CD4-positive, alpha-beta T cell treated with Interleukin-10 for 1 hour (primary cell): Measurements from ENCODE around the gene MDN1.
"Not testable (repeated sequence)": the region's sequence is repeated elsewhere in the genome, so short reads cannot be mapped to it uniquely, and the experiment has no call there.

Source experiments
- DNase-seq: peaks from one replicate; pipeline ENCODE4 v3.0.0-alpha.2; 2020

MDN1 gene, protein sequence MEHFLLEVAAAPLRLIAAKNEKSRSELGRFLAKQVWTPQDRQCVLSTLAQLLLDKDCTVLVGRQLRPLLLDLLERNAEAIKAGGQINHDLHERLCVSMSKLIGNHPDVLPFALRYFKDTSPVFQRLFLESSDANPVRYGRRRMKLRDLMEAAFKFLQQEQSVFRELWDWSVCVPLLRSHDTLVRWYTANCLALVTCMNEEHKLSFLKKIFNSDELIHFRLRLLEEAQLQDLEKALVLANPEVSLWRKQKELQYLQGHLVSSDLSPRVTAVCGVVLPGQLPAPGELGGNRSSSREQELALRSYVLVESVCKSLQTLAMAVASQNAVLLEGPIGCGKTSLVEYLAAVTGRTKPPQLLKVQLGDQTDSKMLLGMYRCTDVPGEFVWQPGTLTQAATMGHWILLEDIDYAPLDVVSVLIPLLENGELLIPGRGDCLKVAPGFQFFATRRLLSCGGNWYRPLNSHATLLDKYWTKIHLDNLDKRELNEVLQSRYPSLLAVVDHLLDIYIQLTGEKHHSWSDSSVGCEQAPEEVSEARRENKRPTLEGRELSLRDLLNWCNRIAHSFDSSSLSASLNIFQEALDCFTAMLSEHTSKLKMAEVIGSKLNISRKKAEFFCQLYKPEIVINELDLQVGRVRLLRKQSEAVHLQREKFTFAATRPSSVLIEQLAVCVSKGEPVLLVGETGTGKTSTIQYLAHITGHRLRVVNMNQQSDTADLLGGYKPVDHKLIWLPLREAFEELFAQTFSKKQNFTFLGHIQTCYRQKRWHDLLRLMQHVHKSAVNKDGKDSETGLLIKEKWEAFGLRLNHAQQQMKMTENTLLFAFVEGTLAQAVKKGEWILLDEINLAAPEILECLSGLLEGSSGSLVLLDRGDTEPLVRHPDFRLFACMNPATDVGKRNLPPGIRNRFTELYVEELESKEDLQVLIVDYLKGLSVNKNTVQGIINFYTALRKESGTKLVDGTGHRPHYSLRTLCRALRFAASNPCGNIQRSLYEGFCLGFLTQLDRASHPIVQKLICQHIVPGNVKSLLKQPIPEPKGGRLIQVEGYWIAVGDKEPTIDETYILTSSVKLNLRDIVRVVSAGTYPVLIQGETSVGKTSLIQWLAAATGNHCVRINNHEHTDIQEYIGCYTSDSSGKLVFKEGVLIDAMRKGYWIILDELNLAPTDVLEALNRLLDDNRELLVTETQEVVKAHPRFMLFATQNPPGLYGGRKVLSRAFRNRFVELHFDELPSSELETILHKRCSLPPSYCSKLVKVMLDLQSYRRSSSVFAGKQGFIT (N-terminal part only)

DNA sequence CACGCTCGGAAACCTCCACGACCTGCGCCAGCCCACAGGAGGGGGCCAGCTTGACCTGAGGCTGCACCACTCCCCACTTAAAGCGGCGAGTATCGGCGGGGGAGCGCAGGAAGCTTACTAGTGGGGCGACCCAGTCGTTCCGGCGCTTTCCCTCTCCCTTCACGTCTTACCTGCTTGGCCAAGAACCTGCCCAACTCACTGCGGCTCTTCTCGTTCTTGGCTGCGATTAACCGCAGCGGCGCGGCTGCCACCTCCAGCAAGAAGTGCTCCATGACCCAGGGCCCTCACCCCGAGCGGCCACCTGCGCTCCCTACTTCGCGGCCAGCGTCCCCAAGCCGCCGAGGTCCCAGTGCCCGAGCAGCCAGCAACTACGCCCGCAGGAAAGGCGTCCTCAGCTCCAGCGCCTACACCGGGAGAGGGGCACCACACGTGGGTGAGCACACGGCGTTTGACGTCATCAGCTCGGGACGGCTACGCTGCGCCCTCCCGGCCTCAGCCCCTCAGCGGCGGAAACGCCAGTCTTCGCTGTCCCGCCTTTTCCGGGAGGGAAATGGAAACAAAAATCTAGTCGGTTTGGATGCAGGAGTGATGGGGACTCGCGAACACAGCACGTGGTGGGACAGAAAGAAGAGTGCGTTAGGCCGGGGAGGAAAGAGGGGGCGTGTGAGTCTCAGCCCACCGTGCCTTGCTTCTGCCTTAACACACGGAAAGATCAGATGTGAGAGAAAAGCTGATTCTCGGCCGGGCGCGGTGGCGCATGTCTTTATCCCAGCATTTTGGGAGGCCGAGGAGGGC, at the start of gene MDN1:
TSS of gene MDN1 (minus strand) at position 459 of the 795 bp plus-strand sequence. CDS start at position 272, 187 bp downstream.
- peak; percentile 89 for DNase-seq

DNA sequence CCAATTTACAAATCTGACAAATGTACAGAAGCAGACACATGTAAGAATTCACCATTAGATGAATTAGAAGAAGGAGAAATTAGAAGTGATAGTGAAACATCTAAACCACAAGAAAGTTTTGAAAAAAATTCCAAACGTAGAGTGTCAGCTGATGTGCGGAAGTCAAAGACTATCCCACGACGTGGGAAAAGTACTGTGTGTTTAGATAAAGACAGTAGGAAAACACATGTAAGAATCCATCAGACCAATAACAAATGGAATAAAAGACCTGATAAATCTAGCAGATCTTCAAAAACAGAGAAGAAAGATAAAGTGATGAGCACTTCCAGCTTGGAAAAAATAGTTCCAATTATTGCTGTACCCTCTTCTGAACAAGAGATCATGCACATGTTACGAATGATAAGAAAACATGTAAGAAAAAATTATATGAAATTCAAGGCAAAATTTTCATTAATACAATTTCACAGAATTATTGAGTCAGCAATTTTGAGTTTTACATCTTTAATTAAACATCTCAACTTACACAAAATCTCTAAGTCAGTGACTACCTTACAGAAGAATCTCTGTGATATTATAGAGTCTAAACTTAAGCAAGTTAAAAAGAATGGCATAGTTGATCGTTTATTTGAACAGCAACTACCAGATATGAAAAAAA, 46.6 kb upstream of the MDN1 start:
- DNase-seq, result no peak

DNA sequence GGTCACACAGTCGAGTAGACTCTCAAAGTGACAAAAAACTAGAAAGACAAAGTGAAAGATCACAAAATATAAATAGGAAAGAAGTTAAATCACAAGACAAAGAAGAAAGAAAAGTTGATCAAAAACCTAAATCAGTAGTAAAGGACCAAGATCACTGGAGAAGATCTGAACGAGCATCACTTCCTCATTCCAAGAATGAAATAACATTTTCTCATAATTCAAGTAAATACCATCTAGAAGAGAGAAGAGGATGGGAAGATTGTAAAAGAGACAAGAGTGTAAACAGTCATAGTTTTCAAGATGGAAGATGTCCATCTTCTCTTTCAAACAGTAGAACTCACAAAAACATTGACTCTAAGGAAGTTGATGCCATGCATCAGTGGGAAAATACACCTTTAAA, 43.1 kb upstream of the MDN1 start:
- DNase-seq, result no peak

DNA sequence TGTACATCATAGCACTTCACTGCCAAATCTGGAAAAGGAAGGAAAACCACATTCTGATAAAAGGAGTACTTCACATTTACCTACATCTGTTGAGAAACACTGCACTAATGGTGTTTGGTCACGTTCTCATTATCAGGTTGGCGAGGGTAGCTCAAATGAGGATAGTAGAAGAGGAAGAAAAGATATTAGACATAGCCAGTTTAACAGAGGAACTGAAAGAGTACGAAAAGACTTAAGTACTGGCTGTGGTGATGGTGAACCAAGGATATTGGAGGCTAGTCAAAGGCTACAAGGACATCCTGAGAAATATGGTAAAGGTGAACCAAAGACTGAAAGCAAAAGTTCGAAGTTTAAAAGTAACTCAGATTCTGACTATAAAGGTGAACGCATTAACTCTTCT, 42.7 kb upstream of the MDN1 start:
- DNase-seq, result no peak

DNA sequence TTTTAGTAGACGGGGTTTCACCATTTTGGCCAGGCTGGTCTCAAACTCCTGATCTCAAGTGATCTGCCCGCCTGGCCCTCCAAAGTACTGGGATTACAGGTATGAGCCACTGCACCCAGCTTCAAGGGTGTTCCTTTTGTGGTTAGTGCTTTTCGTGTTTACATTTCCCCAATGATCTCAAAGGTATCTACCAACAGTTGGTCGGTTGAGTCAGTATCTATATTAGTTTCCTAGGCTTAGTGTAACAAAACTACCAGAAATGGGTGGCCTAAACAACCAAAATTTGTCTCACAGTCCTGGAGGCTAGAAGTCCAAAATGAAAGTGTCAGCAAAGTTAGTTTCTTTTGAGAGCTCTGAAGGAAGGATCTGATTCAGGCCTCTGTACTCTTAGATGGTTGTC, 40.1 kb upstream of the MDN1 start:
- no peak for DNase-seq

DNA sequence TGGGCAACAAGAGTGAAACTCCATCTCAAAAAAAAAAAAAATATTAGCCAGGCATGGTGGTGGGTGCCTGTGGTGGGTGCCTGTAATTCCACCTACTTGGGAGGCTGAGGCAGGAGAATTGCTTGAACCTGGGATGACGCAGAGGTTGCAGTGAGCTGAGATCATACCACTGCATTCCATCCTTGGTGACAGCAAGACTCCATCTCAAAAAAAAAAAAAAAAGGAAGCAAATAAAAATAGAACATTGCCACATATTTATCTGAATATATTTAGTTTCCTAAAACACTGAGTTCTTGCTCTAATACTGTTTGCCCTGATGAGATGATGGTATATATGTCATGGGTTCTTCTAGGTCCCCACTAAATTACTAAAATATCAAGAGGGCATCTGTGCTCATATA, 38.4 kb upstream of the MDN1 start:
- no peak for DNase-seq

DNA sequence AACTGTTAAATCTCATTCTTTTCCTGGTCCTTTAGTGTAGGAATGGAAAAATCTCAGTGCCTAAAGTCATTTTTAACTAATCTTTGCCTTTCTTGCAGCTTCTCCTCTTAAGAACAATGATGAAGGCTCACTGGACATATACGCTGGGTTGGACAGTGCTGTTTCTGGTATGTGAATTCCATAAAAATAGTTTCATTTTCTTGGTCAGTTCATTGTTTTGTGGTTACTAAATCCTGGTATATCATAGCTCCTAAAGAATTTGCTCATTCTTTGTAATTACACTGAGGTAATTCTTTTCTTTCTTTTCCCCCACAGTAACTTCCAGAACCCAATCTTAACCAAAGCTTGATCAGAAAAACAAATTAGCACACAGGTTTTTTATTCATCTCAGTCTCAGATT, 33.5 kb upstream of the MDN1 start:
- DNase-seq, result no peak

DNA sequence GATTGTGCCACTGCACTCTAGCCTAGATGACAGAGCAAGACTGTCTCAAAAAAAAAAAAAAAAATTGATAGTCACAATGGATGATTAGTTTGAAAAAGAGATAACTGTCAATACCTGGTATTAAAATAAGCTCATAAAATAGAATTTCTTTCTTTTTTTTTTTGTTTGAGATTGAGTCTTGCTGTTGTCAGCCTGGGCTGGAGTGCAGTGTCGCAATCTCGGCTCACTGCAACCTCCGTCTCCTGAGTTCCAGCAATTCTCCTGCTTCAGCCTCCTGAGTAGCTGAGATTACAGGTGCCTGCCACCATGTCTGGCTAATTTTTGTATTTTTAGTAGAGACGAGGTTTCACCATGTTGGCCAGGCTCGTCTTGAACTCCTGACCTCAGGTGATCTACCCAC, 27.9 kb upstream of the MDN1 start:
- not testable (repeated sequence) for DNase-seq

DNA sequence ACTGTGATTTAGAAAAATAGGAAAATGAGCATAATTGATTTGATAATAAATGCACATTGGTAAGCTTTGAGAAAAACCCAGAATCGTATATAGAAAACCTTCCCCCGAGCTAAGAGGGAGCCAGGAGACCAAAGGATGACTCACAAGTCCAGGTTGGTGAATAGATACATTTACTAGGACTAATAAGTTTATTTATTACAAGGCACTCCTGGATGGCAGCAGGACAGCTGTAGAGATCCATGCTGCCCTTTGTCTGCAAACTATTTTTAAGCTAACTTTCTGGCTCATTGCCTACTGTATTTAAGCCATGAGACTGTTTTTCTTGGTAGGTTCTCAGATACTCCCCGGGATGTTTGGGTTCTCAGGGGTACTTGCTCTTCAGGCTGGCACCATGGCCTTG, 23.5 kb upstream of the MDN1 start:
- DNase-seq, result no peak

DNA sequence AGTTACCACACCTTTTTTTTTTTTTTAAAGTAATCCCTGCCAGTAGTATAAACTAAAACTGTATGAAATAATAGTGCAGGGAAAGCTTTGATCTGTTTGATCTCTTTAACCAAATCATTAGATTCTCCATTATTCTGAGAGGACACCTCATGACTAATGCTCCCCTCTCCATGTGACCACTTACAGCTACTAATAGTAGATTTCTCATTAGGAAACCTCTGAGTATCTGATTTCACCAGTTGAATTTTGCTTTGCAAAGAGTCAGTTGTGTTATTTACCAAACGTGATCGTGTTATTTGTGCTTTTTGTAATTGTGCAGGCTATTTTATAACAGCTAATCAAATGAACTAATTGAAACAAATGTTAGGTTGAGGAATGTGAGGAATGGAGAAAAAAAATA, 22.6 kb upstream of the MDN1 start:
- DNase-seq, result no peak

DNA sequence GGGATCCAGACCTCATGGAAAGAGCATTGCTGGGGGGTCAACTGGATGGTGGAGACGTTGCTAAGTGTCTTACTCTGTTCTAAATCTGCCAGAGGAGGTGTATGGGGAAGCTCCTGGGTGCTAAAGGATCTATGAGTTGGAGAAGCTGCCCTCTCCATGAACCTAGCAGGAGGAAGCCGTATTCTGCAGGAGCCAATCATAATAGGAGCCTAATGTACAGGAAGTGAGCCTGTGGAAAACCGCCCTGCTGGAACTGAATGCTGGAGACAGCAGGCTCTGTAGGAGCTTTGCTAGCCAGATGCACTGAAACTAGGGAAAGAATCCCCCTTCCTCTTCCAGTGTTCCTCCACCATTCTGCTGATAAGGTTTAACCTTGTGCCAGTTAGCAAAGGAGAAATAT, 20.9 kb upstream of the MDN1 start:
- DNase-seq, result no peak

DNA sequence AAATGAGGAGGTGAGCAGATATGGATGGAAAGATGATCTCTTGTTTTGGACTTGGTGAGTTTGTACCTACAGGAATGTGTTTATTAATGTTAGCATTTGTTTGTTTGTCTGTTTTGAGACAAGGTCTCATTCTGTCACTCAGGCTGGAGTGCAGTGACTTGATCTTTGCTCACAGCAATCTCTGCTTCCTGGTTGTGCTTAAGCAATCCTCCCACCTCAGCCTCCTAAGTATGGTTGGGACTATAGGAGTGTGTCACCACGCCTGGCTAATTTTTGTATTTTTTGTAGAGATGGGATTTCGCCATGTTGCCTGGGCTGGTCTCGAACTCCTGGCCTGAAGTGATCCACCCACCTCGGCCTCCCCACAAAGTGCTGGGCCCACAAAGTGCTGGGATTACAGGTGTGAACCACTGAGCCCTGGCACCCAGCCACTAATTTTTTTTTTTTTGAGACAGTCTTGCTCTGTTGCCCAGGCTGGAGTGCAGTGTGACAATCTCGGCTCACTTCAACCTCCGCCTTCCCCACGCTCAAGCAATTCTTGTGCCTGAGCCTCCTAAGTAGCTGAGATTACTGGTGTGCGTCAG, 17.1 kb upstream of the MDN1 start:
- DNase-seq, result no peak

DNA sequence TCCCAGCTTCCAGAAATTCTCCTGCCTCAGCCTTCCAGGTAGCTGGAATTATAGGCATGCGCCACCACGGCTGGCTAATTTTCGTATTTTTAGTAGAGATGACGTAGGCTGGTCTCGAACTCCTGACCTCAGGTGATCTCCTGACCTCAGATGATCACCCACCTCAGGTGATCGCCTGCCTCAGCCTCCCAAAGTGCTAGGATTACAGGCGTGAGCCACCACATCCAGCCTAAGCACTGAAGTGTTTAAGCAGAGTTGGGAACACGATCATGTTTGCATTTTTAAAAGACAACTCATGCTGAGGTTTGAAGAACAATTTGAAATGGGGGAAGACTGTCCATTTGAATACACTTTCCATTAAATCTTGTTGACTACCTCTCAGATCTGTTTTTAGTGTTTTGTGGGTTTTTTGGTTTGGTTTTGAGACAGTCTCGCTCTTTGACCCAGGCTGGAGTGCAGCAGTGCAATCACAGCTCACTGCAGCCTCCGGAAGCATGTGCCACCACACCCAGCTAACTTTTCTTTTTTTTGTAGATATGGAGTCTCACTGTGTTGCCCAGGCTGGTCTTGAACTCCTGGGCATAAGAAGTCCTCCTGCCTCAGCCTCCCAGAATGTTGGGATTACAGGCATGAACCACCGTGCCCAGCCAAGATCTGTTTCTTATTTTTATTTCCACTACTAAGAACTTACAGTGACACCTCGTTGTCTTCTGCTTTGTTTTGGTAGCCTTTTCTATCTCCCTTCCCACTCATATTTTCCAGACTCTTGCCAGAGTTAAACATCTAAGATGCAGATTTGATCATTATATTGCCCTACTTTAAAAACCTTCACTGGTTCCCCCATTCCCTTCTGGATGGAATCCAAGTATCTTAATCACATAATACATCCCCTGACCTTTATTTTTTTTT, 15.5 kb upstream of the MDN1 start:
- DNase-seq, result peak; percentile 65

DNA sequence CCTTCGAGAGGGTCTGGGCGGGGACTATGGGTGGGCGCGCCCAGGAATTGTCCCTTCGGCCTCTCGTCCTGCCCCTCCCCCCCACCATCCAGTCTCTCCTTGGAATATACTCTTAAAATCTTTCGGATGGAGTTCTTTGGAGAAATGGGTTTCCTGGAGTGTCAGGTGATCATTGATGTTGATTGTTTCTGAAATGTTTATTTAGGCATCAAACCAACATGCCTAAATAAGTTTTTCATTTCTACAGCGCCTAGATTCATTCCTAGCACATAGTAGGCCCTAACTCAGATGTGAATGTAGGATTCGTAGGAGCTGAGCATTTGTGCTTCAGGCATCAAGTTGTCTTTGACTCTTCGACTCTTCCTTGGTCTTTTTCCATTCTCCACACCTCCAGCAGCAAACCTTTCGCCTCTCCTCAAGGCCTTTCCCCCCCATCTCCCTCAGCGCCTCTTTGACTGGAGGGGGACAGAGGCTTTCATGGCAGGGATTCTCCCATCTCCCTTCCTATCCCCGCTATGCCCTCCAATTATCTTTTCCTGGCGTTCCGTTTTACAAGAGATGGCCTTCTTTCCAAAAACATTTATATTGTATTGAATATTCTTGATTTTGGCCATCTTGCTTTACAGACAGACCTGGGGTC, 10.7 kb upstream of the MDN1 start:
- no peak for DNase-seq

DNA sequence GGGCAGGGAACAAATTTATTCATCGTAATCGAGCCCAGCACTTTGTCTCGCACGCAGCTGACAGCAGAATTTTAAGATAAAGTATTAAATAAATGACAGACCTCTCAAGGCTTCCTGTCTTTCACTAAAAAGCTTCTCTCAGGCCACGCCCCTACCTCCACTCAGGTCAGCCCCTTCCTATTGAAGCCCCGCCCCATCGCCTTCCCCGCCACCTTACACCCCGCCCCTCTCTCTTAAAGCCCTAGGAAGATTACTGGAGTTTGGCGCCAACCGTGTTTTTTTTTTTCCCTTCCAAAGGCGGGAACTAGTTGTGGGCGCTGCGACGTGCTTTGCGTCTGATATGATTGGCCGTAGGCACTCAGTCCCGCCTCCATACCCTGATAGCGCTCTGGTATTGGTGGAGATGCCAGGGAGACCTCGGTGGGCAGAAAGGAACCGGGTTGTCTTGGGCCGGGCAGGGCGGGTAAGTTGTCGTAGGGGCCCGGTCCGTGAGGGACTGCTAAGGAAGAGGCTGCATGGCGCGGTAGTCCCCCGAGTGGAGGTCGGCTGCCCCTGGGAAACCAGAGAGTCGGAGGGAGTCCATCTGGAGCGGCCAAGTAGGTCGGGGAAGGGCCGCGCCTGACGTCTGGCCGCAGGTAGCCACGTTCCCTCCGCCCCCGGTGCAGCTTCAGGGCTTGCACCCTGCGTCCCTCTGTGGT, 10.0 kb upstream of the MDN1 start, which contains the start of gene CASP8AP2:
TSS of gene CASP8AP2 (plus strand) at position 409 of the 698 bp plus-strand sequence.
- peak; percentile 97 for DNase-seq

DNA sequence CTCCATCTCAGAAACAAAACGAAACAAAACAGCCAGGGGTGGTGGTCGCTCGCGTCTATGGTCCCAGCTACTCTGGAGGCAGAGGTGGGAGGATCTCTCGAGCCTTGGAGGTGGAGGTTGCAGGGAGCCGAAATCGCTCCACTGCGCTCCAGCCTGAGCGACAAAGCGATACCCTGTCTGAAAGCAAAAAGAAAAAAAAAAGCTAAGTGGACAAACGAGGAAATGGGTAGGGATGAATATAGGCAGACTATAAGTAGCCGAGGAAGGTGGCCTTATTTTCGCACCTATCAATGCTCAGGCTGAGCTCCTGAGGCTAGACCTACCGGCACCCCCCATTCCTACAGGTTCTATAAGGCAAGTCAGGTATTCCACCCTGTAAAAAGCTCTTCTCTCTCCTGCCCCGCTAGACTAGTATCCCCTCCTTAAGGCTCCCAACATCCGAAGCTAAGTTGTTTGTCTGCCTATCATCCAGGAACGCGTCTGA, 9.4 kb upstream of the MDN1 start:
- no peak for DNase-seq

DNA sequence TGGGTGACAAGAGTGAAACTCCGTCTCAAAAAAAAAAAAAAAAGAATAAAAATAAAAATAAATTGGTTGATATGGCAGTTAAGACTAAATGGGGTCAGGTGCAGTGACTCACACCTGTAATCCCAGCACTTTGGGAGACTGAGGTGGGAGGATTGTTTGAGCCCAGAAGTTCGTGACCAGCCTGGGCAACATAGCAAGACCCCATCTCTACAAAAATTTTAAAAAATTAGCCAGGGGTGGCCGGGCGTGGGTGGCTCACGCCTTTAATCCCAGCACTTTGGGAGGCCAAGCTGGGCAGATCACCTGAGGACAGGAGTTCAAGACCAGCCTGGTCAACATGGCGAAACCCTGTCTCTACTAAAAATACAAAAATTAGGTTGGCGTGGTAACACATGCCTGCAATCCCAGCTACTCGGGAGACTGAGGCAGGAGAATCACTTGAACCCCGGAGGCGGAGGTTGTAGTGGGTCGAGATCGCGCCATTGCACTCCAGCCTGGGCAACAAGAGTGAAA, 8.9 kb upstream of the MDN1 start:
- DNase-seq, result not testable (repeated sequence)

DNA sequence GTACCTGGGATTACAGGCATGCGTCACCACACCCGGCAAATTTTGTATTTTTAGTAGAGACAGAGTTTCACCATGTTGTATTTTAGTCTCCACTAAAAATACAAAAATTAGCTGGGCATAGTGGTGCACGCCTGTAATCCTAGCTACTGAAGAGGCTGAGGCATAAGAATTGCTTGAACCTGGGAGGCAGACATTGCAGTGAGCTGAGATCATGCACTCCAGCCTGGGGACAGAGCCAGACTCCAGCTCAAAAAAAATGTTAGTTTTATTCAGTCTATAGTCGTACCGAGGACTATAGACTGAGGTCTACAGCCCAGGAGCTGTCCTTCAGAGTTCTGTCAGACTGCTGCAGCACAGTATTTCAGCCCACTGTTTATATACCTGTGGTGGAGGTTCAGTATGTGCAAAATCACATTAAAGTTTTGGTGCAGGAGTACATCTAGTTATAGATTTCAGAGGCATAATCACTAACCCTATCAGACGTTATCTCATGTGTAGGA, 6.5 kb upstream of the MDN1 start:
- DNase-seq, result no peak
